Bronchial smooth muscle cell (primary cell): ENCODE data around the gene GRAMD2B. TPM values are rescaled to one million over a fixed set of nuclear protein-coding genes. Genes with fewer than 3 reads are reported as not detected.

Experiments
- total RNA-seq: library from RNA; depleted of rRNA; stranded (reverse); fragments of >200 nt; gene quantifications from 2 replicates; pipeline ENCODE4 v1.2.1, GENCODE V29; 2014

The GRAMD2B gene, protein sequence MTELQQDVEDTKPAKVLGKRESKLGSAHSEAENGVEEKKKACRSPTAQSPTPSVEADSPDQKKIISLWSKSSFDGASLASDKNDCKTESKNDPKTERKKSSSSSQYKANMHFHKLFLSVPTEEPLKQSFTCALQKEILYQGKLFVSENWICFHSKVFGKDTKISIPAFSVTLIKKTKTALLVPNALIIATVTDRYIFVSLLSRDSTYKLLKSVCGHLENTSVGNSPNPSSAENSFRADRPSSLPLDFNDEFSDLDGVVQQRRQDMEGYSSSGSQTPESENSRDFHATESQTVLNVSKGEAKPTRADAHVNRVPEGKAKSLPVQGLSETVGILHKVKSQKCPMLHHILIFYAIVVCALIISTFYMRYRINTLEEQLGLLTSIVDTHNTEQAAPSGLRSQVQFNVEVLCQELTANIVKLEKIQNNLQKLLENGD
- total RNA-seq: 1.6 and 8.0 TPM in 2 replicates

DNA sequence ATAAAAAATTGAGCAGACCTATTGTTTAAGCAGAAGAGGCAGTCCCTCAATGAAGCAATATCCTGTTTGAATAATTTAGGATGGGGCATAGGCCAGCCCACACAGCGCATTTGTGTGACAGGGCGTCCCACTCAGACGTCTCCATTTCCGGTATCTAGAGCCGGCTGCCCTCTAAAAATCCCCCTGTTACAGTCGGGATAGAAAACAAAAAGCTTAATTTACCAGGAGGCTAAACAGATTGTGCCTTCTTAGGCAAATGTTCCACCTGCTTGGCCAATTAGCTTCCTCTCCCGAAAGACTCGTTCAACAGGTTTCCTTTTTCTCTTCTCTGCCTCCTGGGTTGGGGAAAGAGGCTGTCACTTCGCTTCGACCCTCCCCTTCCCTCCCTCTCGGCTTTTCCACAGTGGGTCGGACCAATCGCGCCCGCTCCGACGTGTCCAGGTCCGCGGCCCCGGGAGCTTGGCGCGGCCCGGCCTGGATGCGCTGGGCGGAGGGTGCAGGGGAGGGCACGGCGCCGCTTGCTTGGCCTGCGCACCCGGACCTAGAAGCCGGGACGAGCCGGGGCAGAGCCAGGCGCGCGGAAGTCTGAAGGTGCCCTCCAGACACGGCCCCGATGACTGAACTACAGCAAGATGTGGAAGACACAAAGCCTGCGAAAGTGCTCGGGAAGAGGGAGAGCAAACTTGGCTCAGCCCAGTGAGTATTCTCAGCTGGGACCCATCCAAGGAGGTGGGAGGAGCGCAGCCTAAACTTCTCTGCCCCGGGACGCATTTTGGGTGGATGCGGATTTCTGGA lies at the start of gene GRAMD2B:
GRAMD2B (plus strand) TSS at position 416 of the 795 bp plus-strand sequence; CDS start at position 614, 198 bp downstream.

Other genes starting within 250 kb of the GRAMD2B start
- 52.8 and 59.6 TPM in 2 replicates for gene ALDH7A1, start 171.8 kb downstream of the GRAMD2B start, total RNA-seq
- gene PHAX, start 177.5 kb downstream of the GRAMD2B start, total RNA-seq: 36.6 and 60.2 TPM in 2 replicates